Right lobe of liver (tissue), 6 donors: ENCODE results near the gene TLX2. TPM values are rescaled to one million over a fixed set of nuclear protein-coding genes. Genes with fewer than 3 reads are reported as not detected.

Experiments
- ATAC-seq, 4 donors: fragments of 200-7000 bp; cut with Tn5 transposase; one replicate each; pipeline ENCODE4 v1.9.1; 2020; ENCODE audit warnings: mild to moderate bottlenecking in 4 of 4, moderate library complexity in 4 of 4
- DNase-seq, 3 donors: peaks; one replicate each; pipeline ENCODE4 v3.0.0-alpha.2; 2020
- H3K27ac ChIP-seq, 3 donors: fragments of 200-600 bp; one replicate each; pipeline ENCODE4 v1.8.0; 2022
- H3K27me3 ChIP-seq, 2 donors: fragments of 200-600 bp; one replicate each; pipeline ENCODE4 v1.8.0; 2022
- H3K36me3 ChIP-seq, 4 donors: fragments of 200-600 bp; sonication (generic) in 1 of 4; one replicate each; pipeline versions ENCODE4 v1.5.1 to v1.8.0; 2017 to 2022; ENCODE audit warnings: control low read depth in 1 of 4
- H3K4me1 ChIP-seq, 4 donors: fragments of 200-600 bp; sonication (generic) in 1 of 4; one replicate each; pipeline versions ENCODE4 v1.5.1 to v1.8.0; 2017 to 2022; ENCODE audit warnings: control low read depth in 1 of 4
- H3K4me3 ChIP-seq, 3 donors: fragments of 200-600 bp; one replicate each; pipeline ENCODE4 v1.8.0; 2022
- H3K9me3 ChIP-seq, 4 donors: fragments of 200-600 bp; sonication (generic) in 1 of 4; one replicate each; pipeline versions ENCODE4 v1.5.1 to v1.8.0; 2017 to 2022; ENCODE audit warnings: control low read depth in 1 of 4
- POLR2A ChIP-seq: fragments of 450-650 bp; IDR thresholded peaks from one replicate; pipeline ENCODE4 v1.6.1; 2017; ENCODE audit warnings: antibody characterized with exemption, mild to moderate bottlenecking
- WGBS: methylation state at CpG from one replicate; pipeline ENCODE4 v1.1.6; 2018; ENCODE audit warnings: low coverage, low lambda C conversion rate; ENCODE audit not compliant: insufficient coverage; ENCODE audit errors: missing lambda C conversion rate; 5-methylcytosine and 5-hydroxymethylcytosine counted together
- intact Hi-C, 2 donors: fragments of 100-400 bp; cut with DNase I; formaldehyde crosslinking; loops; one replicate each; pipeline versions ENCODE4 v1.11.2 to v1.14.1; 2022
- total RNA-seq, 6 experiments: library from RNA; depleted of rRNA in 2 of 6; stranded (reverse); fragments of >200 nt in 2 of 6; fragmentation: NEBNext Ultra II Directional in 3 of 6; extraction: Animal tissue kit (Norgen Biotek cat#: 25700) in 3 of 6; gene quantifications; one replicate each; pipeline versions ENCODE4 v1.1.0 to v1.2.4, GENCODE V29; 2016 to 2023
- TF ChIP-seq, protein P1 (sequence below), 4 donors: fragments of 200-600 bp in 3 of 4; fragments of 450-650 bp in 1 of 4; IDR thresholded peaks; one replicate each; pipeline versions ENCODE4 v1.5.1 to v1.8.0; 2016 to 2022; ENCODE audit warnings: antibody characterized with exemption in 4 of 4, mild to moderate bottlenecking in 2 of 4
- donor health status: DM: no; HTN: yes; CAD: no.
- donor health status: DM: no; HTN: no; CAD: no.
- donor health status: DM: no; HTN: no; CAD: no.
- donor health status: DM: no; HTN: yes; CAD: no.
- donor health status: DM: no; HTN: yes; CAD: no.

TLX2 gene
- total RNA-seq, 6 experiments from 2014 or later, result not detected

DNA sequence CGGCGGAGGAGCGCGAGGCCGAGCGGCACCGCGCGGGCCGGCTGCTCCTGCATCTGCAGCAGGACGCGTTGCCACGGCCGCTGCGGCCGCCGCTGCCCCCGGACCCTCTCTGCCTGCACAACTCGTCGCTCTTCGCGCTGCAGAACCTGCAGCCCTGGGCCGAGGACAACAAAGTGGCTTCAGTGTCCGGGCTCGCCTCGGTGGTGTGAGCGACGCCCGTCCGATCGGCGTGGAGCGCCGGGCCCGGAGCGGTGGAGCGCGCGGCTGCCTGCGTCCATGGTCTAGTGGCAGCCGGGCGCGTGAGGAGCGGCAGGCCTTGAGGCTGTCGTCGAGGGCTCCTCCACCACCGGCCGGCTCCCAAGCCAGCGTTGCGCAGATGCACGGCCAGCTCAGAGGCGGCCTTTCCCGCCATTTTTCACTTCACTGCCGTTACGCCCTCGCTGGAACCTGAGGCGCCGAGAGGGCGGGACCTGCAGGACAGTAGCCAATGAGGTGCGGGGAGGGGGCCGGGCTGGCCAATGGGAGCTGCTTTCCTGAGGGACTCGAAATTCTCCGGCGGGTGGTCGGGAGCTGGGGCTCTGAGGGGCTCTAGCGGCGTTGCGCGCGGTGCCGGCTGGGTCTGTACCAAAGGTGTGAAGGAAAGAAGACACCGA lies 1.9 kb downstream of the TLX2 start:
- DNase-seq (peak in 1 of 3 donors; percentile 61), ATAC-seq (peak; percentile 66 to 83 (median 76))
- Histone ChIP-seq H3K27me3 (peaks cover 6 to 52% of the 10 kb centered on the region in 2 donors), H3K27ac (no peak overlapping the region), H3K4me1 (peaks cover 0 to 12% (median 0%) of the 10 kb centered on the region in 4 donors), H3K4me3 (peak overlapping the region; percentile 10 to 36 (median 16)), H3K36me3 (no peaks in the 10 kb centered on the region), H3K9me3 (no peaks in the 10 kb centered on the region)
- 38% methylated on average over 3 of the region's 72 CpGs for WGBS
- intact Hi-C loops, result no loop called here
- TF ChIP-seq POLR2A, result no peak
- TF ChIP-seq, protein P1, sequence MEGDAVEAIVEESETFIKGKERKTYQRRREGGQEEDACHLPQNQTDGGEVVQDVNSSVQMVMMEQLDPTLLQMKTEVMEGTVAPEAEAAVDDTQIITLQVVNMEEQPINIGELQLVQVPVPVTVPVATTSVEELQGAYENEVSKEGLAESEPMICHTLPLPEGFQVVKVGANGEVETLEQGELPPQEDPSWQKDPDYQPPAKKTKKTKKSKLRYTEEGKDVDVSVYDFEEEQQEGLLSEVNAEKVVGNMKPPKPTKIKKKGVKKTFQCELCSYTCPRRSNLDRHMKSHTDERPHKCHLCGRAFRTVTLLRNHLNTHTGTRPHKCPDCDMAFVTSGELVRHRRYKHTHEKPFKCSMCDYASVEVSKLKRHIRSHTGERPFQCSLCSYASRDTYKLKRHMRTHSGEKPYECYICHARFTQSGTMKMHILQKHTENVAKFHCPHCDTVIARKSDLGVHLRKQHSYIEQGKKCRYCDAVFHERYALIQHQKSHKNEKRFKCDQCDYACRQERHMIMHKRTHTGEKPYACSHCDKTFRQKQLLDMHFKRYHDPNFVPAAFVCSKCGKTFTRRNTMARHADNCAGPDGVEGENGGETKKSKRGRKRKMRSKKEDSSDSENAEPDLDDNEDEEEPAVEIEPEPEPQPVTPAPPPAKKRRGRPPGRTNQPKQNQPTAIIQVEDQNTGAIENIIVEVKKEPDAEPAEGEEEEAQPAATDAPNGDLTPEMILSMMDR (IDR thresholded peaks at IDR 0.05), result no peak

DNA sequence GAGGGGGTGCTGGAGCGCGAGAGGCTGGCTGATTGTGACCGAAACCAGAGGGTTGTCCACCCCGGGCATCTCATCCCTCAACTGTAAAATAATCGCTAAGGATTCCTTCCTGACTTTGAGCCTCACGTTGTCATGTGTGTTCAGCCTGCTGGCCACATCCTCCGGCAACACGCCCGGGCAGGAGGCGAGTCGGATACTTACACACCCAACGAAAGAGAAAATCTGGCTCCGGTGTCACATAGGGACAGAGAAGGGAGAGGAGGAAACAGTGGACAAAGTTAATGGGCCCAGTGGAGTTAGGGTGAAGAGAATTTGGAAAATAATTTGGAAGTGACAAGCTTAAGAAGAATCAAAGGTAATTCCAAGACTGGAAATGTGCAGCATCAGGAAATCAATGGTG lies 2.4 kb downstream of the TLX2 start:
- Histone ChIP-seq H3K4me3 (no peak overlapping the region), H3K9me3 (no peaks in the 10 kb centered on the region), H3K36me3 (no peaks in the 10 kb centered on the region), H3K27ac (no peak overlapping the region), H3K27me3 (peaks cover 6 to 52% of the 10 kb centered on the region in 2 donors), H3K4me1 (peaks cover 0 to 12% (median 0%) of the 10 kb centered on the region in 4 donors)
- DNase-seq (no peak), ATAC-seq (no peak)
- WGBS, result 53% methylated on average over 8 of the region's 13 CpGs
- TF ChIP-seq, protein P1 (IDR thresholded peaks at IDR 0.05), result no peak
- TF ChIP-seq POLR2A, result no peak
- intact Hi-C loops, result no loop called here

DNA sequence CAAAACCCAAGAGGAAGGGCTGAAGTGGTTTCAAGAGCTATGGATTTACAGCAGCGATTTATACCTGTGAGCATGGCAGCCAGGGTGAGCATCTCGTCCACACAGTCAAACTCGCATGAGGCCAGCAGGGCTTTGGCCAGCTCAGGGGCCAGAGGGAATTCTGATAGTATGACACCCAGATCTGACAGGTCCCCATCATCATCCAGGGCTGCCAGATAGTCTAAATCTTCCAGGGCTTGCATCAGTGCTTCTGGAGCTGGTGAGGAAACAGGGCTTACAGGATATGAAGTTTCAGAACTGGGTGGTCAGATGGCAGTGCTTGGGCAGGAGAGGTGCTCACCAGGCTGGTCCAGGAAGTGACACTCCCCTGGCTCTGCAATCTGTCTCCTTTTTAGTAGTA lies 8.3 kb downstream of the TLX2 start:
- no peak for ATAC-seq
- Histone ChIP-seq H3K27ac (no peak overlapping the region), H3K4me3 (no peak overlapping the region), H3K27me3 (peaks cover 0 to 3% of the 10 kb centered on the region in 2 donors), H3K4me1 (no peaks in the 10 kb centered on the region), H3K36me3 (peaks cover 0 to 16% (median 7%) of the 10 kb centered on the region in 4 donors), H3K9me3 (no peaks in the 10 kb centered on the region)
- no peak for DNase-seq
- no peak for TF ChIP-seq POLR2A
- TF ChIP-seq, protein P1 (IDR thresholded peaks at IDR 0.05), result no peak
- intact Hi-C loops, result no loop called here
- no CpG with 5 or more reads among the region's 3 CpGs for WGBS

DNA sequence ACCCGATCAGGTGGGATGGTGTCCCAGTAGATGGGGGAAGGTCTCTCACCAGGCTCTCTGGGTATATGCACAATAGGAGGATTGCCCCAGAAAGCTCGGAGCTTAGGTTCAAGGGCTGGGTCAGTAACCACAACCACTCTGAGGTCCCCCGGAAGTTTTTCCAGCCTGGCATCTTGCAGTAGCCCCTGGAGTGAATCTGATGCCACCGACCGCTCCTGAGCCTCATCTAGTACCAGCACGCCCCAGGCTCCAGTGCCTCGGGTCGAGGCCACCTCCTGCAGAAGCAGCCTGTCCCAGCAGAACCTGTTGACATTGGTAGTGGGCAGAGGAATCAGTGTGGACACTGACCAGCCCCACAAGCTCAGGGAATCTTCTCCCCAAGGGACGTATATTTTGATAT lies 9.8 kb downstream of the TLX2 start:
- ATAC-seq (no peak), DNase-seq (no peak)
- no peaks in the 10 kb centered on the region for H3K27me3 ChIP-seq
- no peaks in the 10 kb centered on the region for H3K9me3 ChIP-seq
- H3K4me1 ChIP-seq, result peaks cover 0 to 11% (median 4%) of the 10 kb centered on the region in 4 donors
- TF ChIP-seq, protein P1 (IDR thresholded peaks at IDR 0.05), result no peak
- TF ChIP-seq POLR2A, result no peak
- intact Hi-C loops, result no loop called here
- WGBS, result 100% methylated on average over 1 of the region's 9 CpGs
- H3K36me3 ChIP-seq, result peaks cover 0 to 20% (median 9%) of the 10 kb centered on the region in 4 donors
- H3K4me3 ChIP-seq, result no peak overlapping the region
- no peak overlapping the region for H3K27ac ChIP-seq
